GM19193 (cell line): Measurements from ENCODE around the gene KATNAL1.

Experiments used
- POLR2A ChIP-seq: IDR thresholded peaks from 4 replicates; pipeline ENCODE4 v1.6.1; 2011; ENCODE audit not compliant: insufficient read depth, insufficient read length; ENCODE audit errors: extremely low read depth

Gene KATNAL1

GRCh38 chr13:30274083-30274482, 33.3 kb downstream of the KATNAL1 start:
- no peak for TF ChIP-seq POLR2A

GRCh38 chr13:30268673-30269072, 38.7 kb downstream of the KATNAL1 start:
- TF ChIP-seq POLR2A = no peak

GRCh38 chr13:30266756-30267155, 40.6 kb downstream of the KATNAL1 start:
- TF ChIP-seq POLR2A = no peak

- TF ChIP-seq POLR2A = no peak
Measured at GRCh38 chr13:30257468-30258099, 49.8 kb downstream of the KATNAL1 start.

GRCh38 chr13:30256713-30257467, 50.5 kb downstream of the KATNAL1 start:
- TF ChIP-seq POLR2A = no peak

GRCh38 chr13:30255696-30256095, 51.7 kb downstream of the KATNAL1 start:
- TF ChIP-seq POLR2A = no peak

GRCh38 chr13:30253830-30254229, 53.5 kb downstream of the KATNAL1 start:
- TF ChIP-seq POLR2A = no peak

GRCh38 chr13:30247406-30247805, 59.9 kb downstream of the KATNAL1 start:
- no peak for TF ChIP-seq POLR2A

GRCh38 chr13:30241532-30241931, 65.8 kb downstream of the KATNAL1 start:
- no peak for TF ChIP-seq POLR2A

GRCh38 chr13:30240608-30241007, 66.7 kb downstream of the KATNAL1 start:
- no peak for TF ChIP-seq POLR2A

GRCh38 chr13:30235216-30235615, 72.1 kb downstream of the KATNAL1 start:
- TF ChIP-seq POLR2A = no peak

- no peak for TF ChIP-seq POLR2A
Measured at GRCh38 chr13:30234619-30235162, 72.7 kb downstream of the KATNAL1 start.

GRCh38 chr13:30224732-30225131, 82.6 kb downstream of the KATNAL1 start:
- TF ChIP-seq POLR2A = no peak

- TF ChIP-seq POLR2A = no peak
Measured at GRCh38 chr13:30222254-30222653, 85.1 kb downstream of the KATNAL1 start.

- TF ChIP-seq POLR2A = no peak
Measured at GRCh38 chr13:30216111-30216510, 91.2 kb downstream of the KATNAL1 start.

GRCh38 chr13:30212256-30212655, 95.1 kb downstream of the KATNAL1 start:
- TF ChIP-seq POLR2A = no peak
